Lower leg skin (tissue), 3 donors: ENCODE data around the gene NKAIN4.

Experiments used
- POLR2A ChIP-seq, 2 donors: fragments of 450-650 bp; IDR thresholded peaks; one replicate each; pipeline ENCODE4 v1.6.1; 2016 to 2017; ENCODE audit warnings: antibody characterized with exemption in 2 of 2, mild to moderate bottlenecking in 1 of 2, moderate library complexity in 1 of 2
- TF ChIP-seq, protein P1 (sequence below), 3 donors: fragments of 450-650 bp; IDR thresholded peaks; one replicate each; pipeline ENCODE4 v1.5.1; 2016; ENCODE audit warnings: antibody characterized with exemption in 3 of 3, mild to moderate bottlenecking in 3 of 3, moderate library complexity in 2 of 3

DNA sequence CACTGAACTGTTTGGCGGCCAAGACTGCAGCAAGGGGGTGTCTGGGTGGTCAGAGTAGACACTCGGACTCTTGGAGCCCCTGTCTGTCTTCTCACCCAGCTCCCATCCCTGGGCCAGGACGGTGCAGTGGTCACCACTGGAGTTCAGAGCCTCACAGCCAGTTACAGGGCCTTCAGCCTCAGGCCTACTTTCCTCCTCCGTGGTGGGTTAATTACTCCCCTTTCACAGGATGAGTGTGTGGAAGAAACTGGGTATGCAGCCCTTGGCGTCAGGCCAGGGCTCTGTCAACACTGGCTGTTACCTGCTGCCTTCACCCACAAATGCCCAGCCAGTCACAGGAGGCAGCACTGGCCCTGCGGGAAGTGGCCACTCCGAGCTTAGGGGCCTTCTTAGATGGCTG is 36.6 kb downstream of the NKAIN4 start:
- TF ChIP-seq, protein P1, sequence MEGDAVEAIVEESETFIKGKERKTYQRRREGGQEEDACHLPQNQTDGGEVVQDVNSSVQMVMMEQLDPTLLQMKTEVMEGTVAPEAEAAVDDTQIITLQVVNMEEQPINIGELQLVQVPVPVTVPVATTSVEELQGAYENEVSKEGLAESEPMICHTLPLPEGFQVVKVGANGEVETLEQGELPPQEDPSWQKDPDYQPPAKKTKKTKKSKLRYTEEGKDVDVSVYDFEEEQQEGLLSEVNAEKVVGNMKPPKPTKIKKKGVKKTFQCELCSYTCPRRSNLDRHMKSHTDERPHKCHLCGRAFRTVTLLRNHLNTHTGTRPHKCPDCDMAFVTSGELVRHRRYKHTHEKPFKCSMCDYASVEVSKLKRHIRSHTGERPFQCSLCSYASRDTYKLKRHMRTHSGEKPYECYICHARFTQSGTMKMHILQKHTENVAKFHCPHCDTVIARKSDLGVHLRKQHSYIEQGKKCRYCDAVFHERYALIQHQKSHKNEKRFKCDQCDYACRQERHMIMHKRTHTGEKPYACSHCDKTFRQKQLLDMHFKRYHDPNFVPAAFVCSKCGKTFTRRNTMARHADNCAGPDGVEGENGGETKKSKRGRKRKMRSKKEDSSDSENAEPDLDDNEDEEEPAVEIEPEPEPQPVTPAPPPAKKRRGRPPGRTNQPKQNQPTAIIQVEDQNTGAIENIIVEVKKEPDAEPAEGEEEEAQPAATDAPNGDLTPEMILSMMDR (IDR thresholded peaks at IDR 0.05): no peak
- no peak for TF ChIP-seq POLR2A (IDR thresholded peaks at IDR 0.05)
